ENCODE measurements around the gene TMTC2.
"Not testable (repeated sequence)": the region's sequence is repeated elsewhere in the genome, so short reads cannot be mapped to it uniquely, and the experiment has no call there.

TMTC2 gene

GRCh38 chr12:83083616-83084015, 396.9 kb downstream of the TMTC2 start:
- no peak for DNase-seq (ENCODE audit: low read depth)

- no peak for DNase-seq (ENCODE audit: low read depth)
Observed at GRCh38 chr12:83084516-83085234, 398.0 kb downstream of the TMTC2 start.

GRCh38 chr12:83086023-83086422, 399.3 kb downstream of the TMTC2 start:
- no peak for DNase-seq (ENCODE audit: low read depth)

GRCh38 chr12:83089575-83089974, 402.9 kb downstream of the TMTC2 start:
- no peak for DNase-seq (ENCODE audit: low read depth)

GRCh38 chr12:83092129-83092528, 405.4 kb downstream of the TMTC2 start:
- DNase-seq (ENCODE audit: low read depth) = no peak

GRCh38 chr12:83092606-83093005, 405.9 kb downstream of the TMTC2 start:
- no peak for DNase-seq (ENCODE audit: low read depth)

GRCh38 chr12:83093426-83093825, 406.7 kb downstream of the TMTC2 start:
- no peak for DNase-seq (ENCODE audit: low read depth)

- DNase-seq (ENCODE audit: low read depth) = no peak
Observed at GRCh38 chr12:83097643-83098342, 411.1 kb downstream of the TMTC2 start.

- DNase-seq (ENCODE audit: low read depth) = no peak
Observed at GRCh38 chr12:83099436-83099835, 412.7 kb downstream of the TMTC2 start.

GRCh38 chr12:83102499-83102898, 415.8 kb downstream of the TMTC2 start:
- DNase-seq (ENCODE audit: low read depth) = no peak

- no peak for DNase-seq (ENCODE audit: low read depth)
Observed at GRCh38 chr12:83106873-83107272, 420.2 kb downstream of the TMTC2 start.

- DNase-seq (ENCODE audit: low read depth) = no peak
Observed at GRCh38 chr12:83110424-83110823, 423.7 kb downstream of the TMTC2 start.

GRCh38 chr12:83113945-83114344, 427.2 kb downstream of the TMTC2 start:
- DNase-seq (ENCODE audit: low read depth) = no peak

- DNase-seq (ENCODE audit: low read depth) = no peak
Observed at GRCh38 chr12:83114966-83115365, 428.3 kb downstream of the TMTC2 start.

- not testable (repeated sequence) for DNase-seq (ENCODE audit: low read depth)
Observed at GRCh38 chr12:83117926-83118325, 431.2 kb downstream of the TMTC2 start.

- no peak for DNase-seq (ENCODE audit: low read depth)
Observed at GRCh38 chr12:83121897-83122622, 435.4 kb downstream of the TMTC2 start.

GRCh38 chr12:83122623-83122934, 435.9 kb downstream of the TMTC2 start:
- no peak for DNase-seq (ENCODE audit: low read depth)

- no peak for DNase-seq (ENCODE audit: low read depth)
Observed at GRCh38 chr12:83123039-83123438, 436.3 kb downstream of the TMTC2 start.

GRCh38 chr12:83128540-83128939, 441.8 kb downstream of the TMTC2 start:
- no peak for DNase-seq (ENCODE audit: low read depth)

- DNase-seq (ENCODE audit: low read depth) = no peak
Observed at GRCh38 chr12:83130178-83130577, 443.5 kb downstream of the TMTC2 start.

- no peak for DNase-seq (ENCODE audit: low read depth)
Observed at GRCh38 chr12:83132360-83132759, 445.7 kb downstream of the TMTC2 start.

GRCh38 chr12:83136411-83136810, 449.7 kb downstream of the TMTC2 start:
- DNase-seq (ENCODE audit: low read depth) = no peak

GRCh38 chr12:83140135-83140534, 453.4 kb downstream of the TMTC2 start:
- no peak for DNase-seq (ENCODE audit: low read depth)

Measured in stimulated activated CD4-positive, alpha-beta T cell treated with anti-CD3 and anti-CD28 coated beads, Interleukin-2, amount 100 ng/mL, for 4 hours (primary cell).